Myocyte (in vitro differentiated cells): ENCODE results near the gene SEPTIN3. TPM values are rescaled to one million over a fixed set of nuclear protein-coding genes. Genes with fewer than 3 reads are reported as not detected.

Experiments used
- DNase-seq: peaks from one replicate; pipeline ENCODE4 v3.0.0-alpha.2; 2012; ENCODE audit warnings: low read depth
- total RNA-seq: library from RNA; depleted of rRNA; stranded (reverse); fragments of >200 nt; gene quantifications from 2 replicates; pipeline ENCODE4 v1.2.3, GENCODE V29; 2014

SEPTIN3 gene
- total RNA-seq, 1 donor from 2014 or later: not detected

- DNase-seq: no peak
Measured at GRCh38 chr22:42013385-42013784, 44.1 kb downstream of the SEPTIN3 start.

- DNase-seq: no peak
Measured at GRCh38 chr22:42016111-42016510, 46.9 kb downstream of the SEPTIN3 start.

- no peak for DNase-seq
Measured at GRCh38 chr22:42018224-42018623, 49.0 kb downstream of the SEPTIN3 start.

Other genes with a start within 250 kb of the SEPTIN3 start
- 12.3 and 22.1 TPM in 2 replicates for gene CCDC134, start 168.8 kb upstream of the SEPTIN3 start, total RNA-seq
- gene SREBF2, start 136.3 kb upstream of the SEPTIN3 start, total RNA-seq: 120 and 152 TPM in 2 replicates
- 0.27 TPM in 1 of 2 replicates, not detected in the other for gene SHISA8, start 54.4 kb upstream of the SEPTIN3 start, total RNA-seq
- 0.10 and 0.53 TPM in 2 replicates for gene TNFRSF13C, start 42.6 kb upstream of the SEPTIN3 start, total RNA-seq
- 0.64 and 0.88 TPM in 2 replicates for gene CENPM, start 22.3 kb upstream of the SEPTIN3 start, total RNA-seq
- not detected in 2 replicates for gene WBP2NL, start 29.3 kb downstream of the SEPTIN3 start, total RNA-seq
- 16.8 and 19.7 TPM in 2 replicates for gene NAGA, start 101.4 kb downstream of the SEPTIN3 start, total RNA-seq
- gene PHETA2, start 104.8 kb downstream of the SEPTIN3 start, total RNA-seq: 10.2 and 18.6 TPM in 2 replicates
- 6.4 and 9.8 TPM in 2 replicates for gene SMDT1, start 110.3 kb downstream of the SEPTIN3 start, total RNA-seq
- 80.0 and 86.0 TPM in 2 replicates for gene NDUFA6, start 121.3 kb downstream of the SEPTIN3 start, total RNA-seq
- not detected in 2 replicates for gene CYP2D6, start 161.4 kb downstream of the SEPTIN3 start, total RNA-seq